HFF-Myc (cell line): Measurements from ENCODE around the gene MRPL48.

ENCODE experiments used
- DNase-seq: peaks from one replicate; pipeline ENCODE4 v3.0.0-alpha.2; 2011; ENCODE audit warnings: low read depth; ENCODE audit errors: extremely low read depth
- H3K4me3 ChIP-seq: replicated peaks from 2 replicates; pipeline ENCODE4 v1.5.1; 2011; ENCODE audit warnings: low read depth, mild to moderate bottlenecking, control low read depth, low read length
- CTCF ChIP-seq: IDR thresholded peaks from 2 replicates; pipeline ENCODE4 v1.5.1; 2012; ENCODE audit warnings: mild to moderate bottlenecking, low read depth, low read length, control low read depth; ENCODE audit errors: missing control alignments

Gene MRPL48

GRCh38 chr11:73787051-73787642 is 527 bp upstream of the MRPL48 start:
- no peak for DNase-seq
- H3K4me3 ChIP-seq: peak overlapping the region; percentile 68
- TF ChIP-seq CTCF: no peak

- H3K4me3 ChIP-seq: peak overlapping the region; percentile 68
- TF ChIP-seq CTCF: no peak
- no peak for DNase-seq
Measured at GRCh38 chr11:73789279-73789670, 1.6 kb downstream of the MRPL48 start.

- TF ChIP-seq CTCF: no peak
- no peak for DNase-seq
- no peak overlapping the region for H3K4me3 ChIP-seq
Measured at GRCh38 chr11:73792584-73792983, 4.9 kb downstream of the MRPL48 start.

- no peak for TF ChIP-seq CTCF
- H3K4me3 ChIP-seq: no peak overlapping the region
- no peak for DNase-seq
Measured at GRCh38 chr11:73795925-73796632, 8.4 kb downstream of the MRPL48 start.

- H3K4me3 ChIP-seq: no peak overlapping the region
- no peak for DNase-seq
- no peak for TF ChIP-seq CTCF
Measured at GRCh38 chr11:73797457-73797856, 9.8 kb downstream of the MRPL48 start.

GRCh38 chr11:73800276-73800806 is 12.7 kb downstream of the MRPL48 start:
- no peak overlapping the region for H3K4me3 ChIP-seq
- DNase-seq: no peak
- no peak for TF ChIP-seq CTCF

GRCh38 chr11:73801136-73801535 is 13.5 kb downstream of the MRPL48 start:
- TF ChIP-seq CTCF: no peak
- H3K4me3 ChIP-seq: no peak overlapping the region
- no peak for DNase-seq
